H9 (cell line): Measurements from ENCODE around the gene RNF220. TPM values are rescaled to one million over a fixed set of nuclear protein-coding genes. Genes with fewer than 3 reads are reported as not detected.

Experiments used
- DNase-seq: peaks from one replicate; pipeline ENCODE4 v3.0.0-alpha.2; 2017
- H2AFZ ChIP-seq: one replicate; pipeline ENCODE4 v1.6.1; 2013; ENCODE audit warnings: mild to moderate bottlenecking, low read length, control low read depth, moderate library complexity
- H2AK5ac ChIP-seq: 2 replicates; pipeline ENCODE4 v1.6.1; 2013; ENCODE audit warnings: low read length, control low read depth, mixed read lengths; ENCODE audit not compliant: insufficient read length
- H2BK120ac ChIP-seq: one replicate; pipeline ENCODE4 v1.6.1; 2013; ENCODE audit warnings: low read depth, mild to moderate bottlenecking, low read length, control low read depth, inconsistent platforms; ENCODE audit not compliant: poor library complexity, severe bottlenecking
- H2BK12ac ChIP-seq: 2 replicates; pipeline ENCODE4 v1.6.1; 2013; ENCODE audit warnings: low read length, control low read depth, mixed read lengths, low read depth; ENCODE audit not compliant: insufficient read length
- H2BK15ac ChIP-seq: 2 replicates; pipeline ENCODE4 v1.6.1; 2013; ENCODE audit warnings: low read depth, low read length, control low read depth
- H2BK20ac ChIP-seq: one replicate; pipeline ENCODE4 v1.6.1; 2013; ENCODE audit warnings: low read depth, mild to moderate bottlenecking, low read length, control low read depth, inconsistent platforms; ENCODE audit not compliant: poor library complexity, severe bottlenecking
- H2BK5ac ChIP-seq: 2 replicates; pipeline ENCODE4 v1.6.1; 2013; ENCODE audit warnings: low read length, control low read depth, mixed read lengths; ENCODE audit not compliant: insufficient read length
- H3K14ac ChIP-seq: 2 replicates; pipeline ENCODE4 v1.6.1; 2013; ENCODE audit warnings: low read length, control low read depth; ENCODE audit not compliant: insufficient read depth
- H3K18ac ChIP-seq: 2 replicates; pipeline ENCODE4 v1.6.1; 2013; ENCODE audit warnings: low read depth, mild to moderate bottlenecking, mixed read lengths, low read length, control low read depth; ENCODE audit not compliant: insufficient read length
- H3K23ac ChIP-seq: 2 replicates; pipeline ENCODE4 v1.6.1; 2013; ENCODE audit warnings: low read length, control low read depth, mixed read lengths, low read depth; ENCODE audit not compliant: insufficient read length
- H3K23me2 ChIP-seq: 2 replicates; pipeline ENCODE4 v1.6.1; 2013; ENCODE audit warnings: low read depth, mild to moderate bottlenecking, mixed read lengths, low read length, control low read depth; ENCODE audit not compliant: insufficient read length, poor library complexity, severe bottlenecking
- H3K27ac ChIP-seq: 2 replicates; pipeline ENCODE4 v1.5.1; 2013; ENCODE audit warnings: low read length, control low read depth, mixed read lengths, low read depth; ENCODE audit not compliant: insufficient read length
- H3K27me3 ChIP-seq: 2 replicates; pipeline ENCODE4 v1.6.1; 2013; ENCODE audit warnings: low read length, control low read depth, inconsistent platforms; ENCODE audit not compliant: insufficient read depth
- H3K4ac ChIP-seq: 2 replicates; pipeline ENCODE4 v1.6.1; 2013; ENCODE audit warnings: low read depth, mild to moderate bottlenecking, control low read depth, inconsistent platforms, low read length, moderate library complexity
- H3K4me1 ChIP-seq: 2 replicates; pipeline ENCODE4 v1.6.1; 2013; ENCODE audit warnings: low read length, control low read depth, inconsistent platforms; ENCODE audit not compliant: insufficient read depth
- H3K4me2 ChIP-seq: 2 replicates; pipeline ENCODE4 v1.6.1; 2013; ENCODE audit warnings: low read length, control low read depth, mixed read lengths; ENCODE audit not compliant: insufficient read length, insufficient read depth
- H3K56ac ChIP-seq: 2 replicates; pipeline ENCODE4 v1.6.1; 2013; ENCODE audit warnings: low read depth, mild to moderate bottlenecking, mixed read lengths, low read length, control low read depth; ENCODE audit not compliant: insufficient read length
- H3K79me1 ChIP-seq: 2 replicates; pipeline ENCODE4 v1.6.1; 2013; ENCODE audit warnings: low read depth, mild to moderate bottlenecking, moderate library complexity, low read length, control low read depth, inconsistent platforms; ENCODE audit not compliant: insufficient read depth, poor library complexity, severe bottlenecking
- H3K79me2 ChIP-seq: 2 replicates; pipeline ENCODE4 v1.6.1; 2013; ENCODE audit warnings: low read length, control low read depth, inconsistent platforms; ENCODE audit not compliant: insufficient read depth
- H3K9ac ChIP-seq: 2 replicates; pipeline ENCODE4 v1.6.1; 2013; ENCODE audit warnings: low read length, control low read depth, mixed read lengths; ENCODE audit not compliant: insufficient read length; ENCODE audit errors: extremely low read depth
- H3K9me3 ChIP-seq: one replicate; pipeline ENCODE4 v1.6.1; 2013; ENCODE audit warnings: low read depth, low read length, inconsistent platforms; ENCODE audit not compliant: control insufficient read depth
- H3T11ph ChIP-seq: one replicate; pipeline ENCODE4 v1.6.1; 2013; ENCODE audit warnings: mild to moderate bottlenecking, low read length, control low read depth, inconsistent platforms
- H4K20me1 ChIP-seq: one replicate; pipeline ENCODE4 v1.6.1; 2013; ENCODE audit not compliant: control insufficient read depth, insufficient read length, insufficient read depth
- H4K5ac ChIP-seq: 2 replicates; pipeline ENCODE4 v1.6.1; 2013; ENCODE audit warnings: low read depth, mild to moderate bottlenecking, mixed read lengths, low read length, control low read depth; ENCODE audit not compliant: insufficient read length
- H4K8ac ChIP-seq: replicated peaks from 2 replicates; pipeline ENCODE4 v1.6.1; 2013; ENCODE audit warnings: low read length, control low read depth, mixed read lengths, low read depth; ENCODE audit not compliant: insufficient read length
- H4K91ac ChIP-seq: 2 replicates; pipeline ENCODE4 v1.6.1; 2013; ENCODE audit warnings: low read depth, mild to moderate bottlenecking, moderate library complexity, mixed read lengths, low read length, control low read depth; ENCODE audit not compliant: insufficient read length
- H3K27ac Mint-ChIP-seq, 3 experiments: 2 replicates in 2 of 3; 3 replicates in 1 of 3; pipeline ENCODE4 v1.8.0; 2020 to 2021; ENCODE audit warnings: mixed read lengths in 3 of 3, mild to moderate bottlenecking in 1 of 3, moderate library complexity in 1 of 3
- H3K27me3 Mint-ChIP-seq: 2 replicates; pipeline ENCODE4 v1.8.0; 2021; ENCODE audit warnings: low read depth, mild to moderate bottlenecking, moderate library complexity, mixed read lengths
- H3K36me3 Mint-ChIP-seq, 3 experiments: 2 replicates in 2 of 3; 3 replicates in 1 of 3; pipeline ENCODE4 v1.8.0; 2020 to 2021; ENCODE audit warnings: low read depth in 3 of 3, mixed read lengths in 3 of 3; ENCODE audit not compliant: insufficient read depth in 1 of 3
- H3K4me1 Mint-ChIP-seq, 2 experiments: 2 replicates each; pipeline ENCODE4 v1.8.0; 2020; ENCODE audit warnings: mixed read lengths in 2 of 2
- H3K4me3 Mint-ChIP-seq, 2 experiments: 2 replicates in 1 of 2; 3 replicates in 1 of 2; pipeline ENCODE4 v1.8.0; 2020 to 2021; ENCODE audit warnings: mild to moderate bottlenecking in 2 of 2, mixed read lengths in 2 of 2, moderate library complexity in 1 of 2
- H3K9me3 Mint-ChIP-seq, 2 experiments: 2 replicates in 1 of 2; 3 replicates in 1 of 2; pipeline ENCODE4 v1.8.0; 2020; ENCODE audit warnings: mild to moderate bottlenecking in 2 of 2, mixed read lengths in 2 of 2, moderate library complexity in 1 of 2
- CTCF ChIP-seq: fragments of 200-600 bp; sonication (generic); conservative IDR thresholded peaks from 3 replicates; pipeline ENCODE4 v1.8.0; 2021; ENCODE audit warnings: antibody characterized with exemption, mild to moderate bottlenecking
- WGBS: extraction: QIAGEN DNeasy Blood & Tissue Kit; methylation state at CpG from one replicate; pipeline ENCODE4 v1.1.7; 2013; ENCODE audit warnings: missing lambda C conversion rate, low lambda C conversion rate, mixed read lengths; ENCODE audit not compliant: insufficient read length; ENCODE audit errors: extremely low coverage; 5-methylcytosine and 5-hydroxymethylcytosine counted together
- total RNA-seq: library from RNA; stranded (reverse); gene quantifications from 2 replicates; pipeline ENCODE4 v1.2.1, GENCODE V29; 2021

The RNF220 gene
- total RNA-seq, 1 experiment from 2014 or later = 109 TPM

- no peak overlapping the region for H3K4me2 ChIP-seq
- no peaks in the 10 kb centered on the region; the same call in 1 of the 2 replicates for H3K4me1 ChIP-seq
- no peak overlapping the region for H3K4me3 Mint-ChIP-seq
- H3K23me2 ChIP-seq = no peaks in the 10 kb centered on the region
- peaks cover 3% of the 10 kb centered on the region; the same call in 1 of the 2 replicates for H3K27me3 ChIP-seq
- H3K56ac ChIP-seq = no peak overlapping the region
- H3K4ac ChIP-seq = no peak overlapping the region
- H3K27ac Mint-ChIP-seq = no peak overlapping the region
- H2BK15ac ChIP-seq = no peak overlapping the region
- H3K4me1 Mint-ChIP-seq = peaks cover 15 to 26% of the 10 kb centered on the region in 2 experiments
- no peaks in the 10 kb centered on the region for H4K20me1 ChIP-seq
- H2BK120ac ChIP-seq = no peak overlapping the region
- no peak for TF ChIP-seq CTCF
- H3K9ac ChIP-seq = no peak overlapping the region
- no peak overlapping the region for H2BK5ac ChIP-seq
- no peak overlapping the region for H4K8ac ChIP-seq
- H4K91ac ChIP-seq = no peak overlapping the region
- peaks cover 0 to 3% (median 0%) of the 10 kb centered on the region in 3 experiments; a peak in 1 of 7 replicates for H3K36me3 Mint-ChIP-seq
- 0 out of 2 replicates have a peak overlapping the region, but pooled peaks have one; percentile 15 for H3K14ac ChIP-seq
- H3T11ph ChIP-seq = no peak overlapping the region
- WGBS = no CpG with 5 or more reads among the region's 5 CpGs
- DNase-seq = no peak
- no peaks in the 10 kb centered on the region for H3K79me2 ChIP-seq
- no peaks in the 10 kb centered on the region for H3K79me1 ChIP-seq
- H2AFZ ChIP-seq = no peak overlapping the region
- H3K9me3 ChIP-seq = no peaks in the 10 kb centered on the region
- H4K5ac ChIP-seq = no peak overlapping the region
- H3K23ac ChIP-seq = no peak overlapping the region
- no peaks in the 10 kb centered on the region for H3K9me3 Mint-ChIP-seq
- no peak overlapping the region for H3K18ac ChIP-seq
- H2BK20ac ChIP-seq = no peak overlapping the region
- no peak overlapping the region for H3K27ac ChIP-seq
- no peak overlapping the region for H2BK12ac ChIP-seq
- H2AK5ac ChIP-seq = no peak overlapping the region
- H3K27me3 Mint-ChIP-seq = peaks cover 92% of the 10 kb centered on the region
Measured at GRCh38 chr1:44565259-44565750, 160.2 kb downstream of the RNF220 start.
